HG03520 (cell line): ENCODE data around the gene DNAJC27.

Source experiments
- ATAC-seq: cut with Tn5 transposase; IDR thresholded peaks from one replicate; pipeline ENCODE4 v1.9.1; 2021; ENCODE audit warnings: mild to moderate bottlenecking, moderate library complexity; ENCODE audit not compliant: unreplicated experiment

DNAJC27 gene

DNA sequence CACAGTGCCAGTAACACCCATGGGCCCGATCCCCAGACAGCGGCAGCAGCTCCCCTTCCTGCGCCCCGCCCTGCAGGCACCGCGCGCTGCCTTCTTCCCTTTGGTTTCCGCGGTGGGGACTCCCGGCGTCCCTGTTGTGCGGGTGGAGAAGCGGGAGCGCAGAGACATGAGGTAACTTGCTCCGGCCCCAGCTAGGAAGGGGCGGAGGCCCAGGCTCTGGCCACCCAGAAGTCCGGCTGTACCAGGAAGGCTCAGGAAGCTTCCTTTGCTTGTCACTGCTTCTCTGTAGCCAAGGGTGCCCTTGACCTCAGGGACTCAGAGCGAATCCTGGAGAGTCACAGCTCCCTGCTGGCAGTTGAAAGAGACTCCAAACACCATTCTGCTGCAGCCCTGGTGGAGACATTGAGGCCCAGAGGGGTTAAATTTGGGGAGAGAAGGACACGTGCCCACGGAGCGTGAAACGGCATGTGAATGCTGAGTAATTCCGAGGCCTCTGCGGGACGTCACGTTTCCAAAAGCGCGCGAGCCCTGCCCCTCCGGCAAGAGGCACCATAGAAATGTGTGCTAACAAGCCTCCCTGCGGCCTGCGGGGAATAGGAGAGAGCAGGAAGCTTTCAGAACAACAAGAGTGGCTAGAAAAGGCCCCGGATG is 45.0 kb downstream of the DNAJC27 start:
- ATAC-seq: no peak

- ATAC-seq: no peak
Observed at GRCh38 chr2:24926220-24926601, 45.5 kb downstream of the DNAJC27 start.

DNA sequence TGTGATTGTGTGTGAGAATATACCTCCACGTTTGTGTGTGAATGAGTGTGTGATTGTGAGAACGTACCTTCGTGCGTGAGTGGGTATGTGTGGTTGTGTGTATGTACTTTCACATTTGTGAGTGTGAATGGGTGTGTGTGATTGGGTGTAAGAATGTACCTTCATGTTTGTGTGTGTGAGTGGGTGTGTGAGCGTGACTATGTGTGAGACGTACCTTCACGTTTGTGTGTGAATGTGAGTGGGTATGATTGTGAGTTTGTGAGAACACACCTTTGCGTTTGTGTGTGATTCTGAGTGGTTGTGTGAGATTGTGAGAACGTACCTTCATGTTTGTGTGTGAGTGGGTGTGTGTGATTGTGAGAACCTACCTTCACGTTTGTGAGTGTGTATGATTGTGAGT is 45.9 kb downstream of the DNAJC27 start:
- no peak for ATAC-seq

DNA sequence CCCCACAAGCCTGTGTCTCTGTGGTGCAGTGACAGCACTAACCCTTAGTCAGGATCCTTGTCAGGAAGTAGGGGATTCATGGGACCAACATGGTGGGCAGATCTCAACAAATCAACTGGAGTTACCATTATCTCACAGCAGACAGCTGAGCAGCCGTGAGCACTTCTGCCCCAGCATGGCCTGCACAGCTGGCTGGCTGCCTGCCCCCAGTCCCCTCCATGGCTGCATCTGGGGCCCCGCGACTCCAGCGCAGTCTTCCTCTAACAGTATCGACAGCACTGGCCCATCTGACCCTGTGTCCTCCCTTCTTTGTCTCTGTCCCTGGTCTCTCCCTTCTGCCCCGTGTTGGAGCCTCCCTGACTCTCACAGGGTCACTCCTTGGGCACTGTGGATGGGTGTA is 47.0 kb downstream of the DNAJC27 start:
- no peak for ATAC-seq

GRCh38 chr2:24924266-24924665 is 47.5 kb downstream of the DNAJC27 start:
- ATAC-seq: no peak

- no peak for ATAC-seq
Observed at GRCh38 chr2:24923106-24923505, 48.6 kb downstream of the DNAJC27 start.

GRCh38 chr2:24922556-24922955 is 49.2 kb downstream of the DNAJC27 start:
- no peak for ATAC-seq

DNA sequence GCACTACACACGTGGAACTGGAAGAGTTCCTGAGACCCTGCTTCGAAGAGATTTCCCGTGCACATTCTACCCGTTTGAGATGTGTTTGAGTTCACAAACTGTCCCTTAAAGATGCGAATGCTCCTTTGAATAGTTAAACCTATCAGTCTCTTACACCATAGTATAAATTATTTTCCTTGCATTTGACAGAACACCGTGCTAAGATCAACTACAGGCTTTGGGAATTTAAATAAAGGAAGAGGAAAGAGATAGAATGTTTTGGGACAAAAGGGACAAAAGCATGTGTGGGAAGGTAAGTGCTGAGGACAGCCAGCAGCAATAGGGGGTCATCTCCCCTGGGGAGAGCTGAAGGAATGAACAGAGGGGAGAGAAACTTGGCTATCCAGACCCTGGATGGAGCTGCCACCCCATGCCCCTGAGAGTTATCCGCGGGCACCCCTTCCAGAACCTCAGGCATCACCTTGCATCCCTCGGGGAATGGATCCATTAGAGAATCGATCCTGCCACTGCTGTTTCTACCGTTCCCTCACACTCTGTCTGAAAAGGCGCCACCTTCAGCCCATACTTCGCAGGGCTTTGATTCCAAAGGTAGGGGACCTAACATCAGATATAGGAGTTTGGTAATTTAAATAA is 50.8 kb downstream of the DNAJC27 start:
- ATAC-seq: no peak

DNA sequence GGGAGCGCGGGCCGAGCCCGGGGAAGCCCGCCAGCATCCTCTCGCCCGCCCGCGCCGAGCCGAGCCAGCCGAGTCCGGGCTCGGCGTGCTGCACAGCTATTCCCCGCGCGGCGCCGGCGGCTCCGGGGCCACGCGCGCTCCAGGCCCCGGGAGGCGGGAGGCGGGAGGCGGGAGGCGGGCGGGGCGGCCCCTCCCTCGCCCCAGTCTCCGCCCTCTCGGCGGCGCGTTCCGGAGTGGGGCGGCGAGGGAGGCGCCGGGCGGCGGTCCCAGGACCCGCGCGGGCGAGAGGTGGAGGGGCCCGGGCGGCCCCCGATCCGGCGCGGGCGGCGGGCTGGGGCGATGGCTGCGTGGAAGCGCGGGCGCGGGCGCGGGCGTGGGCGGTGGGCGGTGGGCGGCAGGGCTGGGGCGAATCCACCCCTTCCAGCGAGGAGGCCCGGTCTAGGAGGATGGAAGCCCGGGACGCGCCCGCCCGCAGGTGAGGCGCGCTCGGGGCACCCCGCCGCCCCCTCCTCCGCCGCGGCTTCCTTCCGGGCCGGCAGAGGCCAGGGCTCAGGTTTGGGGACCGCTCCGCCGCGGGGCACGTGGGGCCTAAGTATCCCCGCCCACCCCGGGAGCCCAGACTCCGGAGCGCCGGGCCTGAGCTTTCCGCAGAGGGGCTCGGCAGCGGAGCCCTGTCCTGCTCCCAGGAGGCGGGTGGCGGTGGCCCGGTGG is 51.5 kb downstream of the DNAJC27 start, which contains the start of gene ADCY3:
ADCY3 (minus strand) TSS at position 140 of the 711 bp plus-strand sequence. CDS start 1,250 bp downstream, outside the sequence.
- ATAC-seq: peak; percentile 56

DNA sequence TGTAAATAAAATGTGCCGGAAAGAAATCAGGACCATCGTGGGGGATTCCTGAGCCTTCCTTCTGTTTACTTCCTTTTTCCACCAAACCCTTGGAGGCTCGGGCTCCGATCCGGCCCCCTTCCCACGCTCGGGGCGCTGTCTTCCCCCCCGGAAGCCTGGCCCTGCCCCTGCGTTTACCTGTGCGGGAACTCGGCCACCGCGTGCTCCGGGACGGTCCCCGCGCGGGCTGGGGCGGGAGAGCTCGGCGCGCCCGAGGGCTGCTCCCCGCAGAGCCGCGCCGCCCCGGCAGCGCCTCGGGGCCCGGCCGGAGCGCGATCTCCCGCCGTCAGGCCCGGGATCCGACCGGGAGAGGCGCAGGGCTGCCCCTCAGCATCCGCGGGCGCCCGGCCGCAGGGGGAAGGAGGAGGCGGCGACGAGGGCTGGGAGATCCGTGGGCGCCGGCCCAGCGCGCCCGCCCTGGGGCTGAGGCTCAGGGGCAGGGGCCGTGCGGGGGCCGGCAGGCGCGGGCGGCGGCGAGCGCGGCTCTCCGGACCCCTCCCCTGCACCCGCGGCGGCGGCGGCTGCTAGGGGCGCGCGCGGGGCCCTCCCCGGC is 52.2 kb downstream of the DNAJC27 start:
- peak; percentile 6 for ATAC-seq

DNA sequence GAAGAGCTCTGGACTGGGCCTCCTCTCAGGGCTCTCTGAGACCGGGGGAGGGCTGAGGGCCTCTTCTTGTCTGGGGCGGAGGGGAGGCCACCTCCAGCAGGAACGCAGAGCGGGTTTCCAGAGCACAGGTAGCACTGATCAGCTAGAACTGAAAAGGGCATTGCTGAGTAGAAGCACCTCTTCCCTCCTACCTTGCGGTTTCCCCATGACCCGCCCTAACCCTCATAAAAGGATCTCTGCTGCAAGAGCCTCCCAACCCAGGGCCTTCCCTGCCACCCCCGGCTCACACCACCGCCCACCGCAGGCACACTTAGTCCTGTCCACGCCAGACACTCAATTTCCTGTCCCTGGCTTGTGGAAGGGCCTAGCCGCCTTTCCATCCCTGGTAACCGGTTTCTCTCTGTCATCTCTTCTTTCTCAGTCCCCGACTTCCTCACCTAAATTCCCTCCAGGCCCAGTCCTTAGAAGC is 52.7 kb downstream of the DNAJC27 start:
- ATAC-seq: no peak

- no peak for ATAC-seq
Observed at GRCh38 chr2:24918326-24919036, 53.3 kb downstream of the DNAJC27 start.

- no peak for ATAC-seq
Observed at GRCh38 chr2:24917731-24918325, 53.9 kb downstream of the DNAJC27 start.

- no peak for ATAC-seq
Observed at GRCh38 chr2:24917086-24917485, 54.7 kb downstream of the DNAJC27 start.

DNA sequence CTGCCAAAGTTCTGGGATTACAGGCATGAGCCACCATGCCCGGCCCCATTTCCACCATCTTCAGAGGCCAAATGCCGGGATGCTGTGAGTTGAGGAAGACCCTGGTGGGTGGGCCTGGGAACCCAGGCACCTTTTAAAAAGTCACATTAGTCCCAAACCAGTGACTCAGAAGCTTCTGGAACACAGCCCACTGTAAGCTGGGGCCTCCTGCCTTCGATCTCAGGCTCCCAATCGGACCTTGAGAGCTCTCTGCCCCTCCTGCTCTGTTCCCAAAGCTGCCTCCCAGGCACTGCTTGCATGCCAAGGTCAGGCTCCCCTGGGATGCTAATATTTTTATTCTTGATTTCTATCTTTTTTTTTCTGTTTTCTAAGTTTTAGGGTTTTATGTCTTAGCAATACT is 56.0 kb downstream of the DNAJC27 start:
- ATAC-seq: no peak

DNA sequence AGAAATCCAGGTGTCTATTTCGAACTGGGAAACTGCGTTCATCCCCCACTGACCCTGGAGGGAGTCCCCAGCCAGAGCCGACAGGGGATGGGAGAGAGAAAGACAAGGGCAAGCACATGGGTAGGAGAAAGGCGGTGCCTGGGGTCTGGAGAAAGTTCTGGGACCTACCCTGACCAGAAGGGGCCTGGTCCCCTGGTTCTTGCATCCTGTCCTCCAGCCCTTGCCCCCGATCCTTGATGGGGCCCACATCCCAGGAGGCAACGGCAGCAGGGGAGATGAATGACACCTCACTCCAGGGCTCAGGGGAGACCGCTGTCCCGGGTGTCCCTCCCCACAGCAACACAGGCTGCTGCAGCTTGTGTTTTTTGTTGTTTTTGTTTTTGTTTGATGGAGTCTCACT is 56.6 kb downstream of the DNAJC27 start:
- ATAC-seq: no peak

GRCh38 chr2:24914713-24915112 is 57.0 kb downstream of the DNAJC27 start:
- ATAC-seq: no peak

DNA sequence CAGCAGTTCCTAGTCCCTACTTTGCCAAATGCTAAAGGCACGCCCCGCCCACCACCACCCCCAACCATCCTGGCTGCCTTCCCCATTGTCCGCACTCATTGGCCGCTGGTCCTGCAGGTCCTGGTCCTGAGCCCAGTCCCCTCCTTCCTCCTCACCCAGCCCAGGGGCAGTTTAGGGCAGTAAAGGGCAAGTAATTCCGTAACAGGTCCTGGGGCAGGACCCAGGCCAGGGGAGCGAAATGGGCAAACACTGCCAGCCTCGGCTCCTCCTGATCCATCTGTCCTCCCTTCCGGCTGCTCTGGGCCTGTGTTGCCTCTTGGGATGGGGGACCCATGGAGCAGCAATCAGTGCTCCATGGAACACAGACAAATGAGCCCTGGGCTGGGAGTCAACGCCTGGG is 57.8 kb downstream of the DNAJC27 start:
- ATAC-seq: no peak

GRCh38 chr2:24912986-24913385 is 58.8 kb downstream of the DNAJC27 start:
- ATAC-seq: no peak

GRCh38 chr2:24912523-24912922 is 59.2 kb downstream of the DNAJC27 start:
- no peak for ATAC-seq

- ATAC-seq: no peak
Observed at GRCh38 chr2:24910245-24910644, 61.5 kb downstream of the DNAJC27 start.
